ENCODE data around the gene NCAM1.
"Not testable (repeated sequence)": the region's sequence is repeated elsewhere in the genome, so short reads cannot be mapped to it uniquely, and the experiment has no call there.

Gene NCAM1

DNA sequence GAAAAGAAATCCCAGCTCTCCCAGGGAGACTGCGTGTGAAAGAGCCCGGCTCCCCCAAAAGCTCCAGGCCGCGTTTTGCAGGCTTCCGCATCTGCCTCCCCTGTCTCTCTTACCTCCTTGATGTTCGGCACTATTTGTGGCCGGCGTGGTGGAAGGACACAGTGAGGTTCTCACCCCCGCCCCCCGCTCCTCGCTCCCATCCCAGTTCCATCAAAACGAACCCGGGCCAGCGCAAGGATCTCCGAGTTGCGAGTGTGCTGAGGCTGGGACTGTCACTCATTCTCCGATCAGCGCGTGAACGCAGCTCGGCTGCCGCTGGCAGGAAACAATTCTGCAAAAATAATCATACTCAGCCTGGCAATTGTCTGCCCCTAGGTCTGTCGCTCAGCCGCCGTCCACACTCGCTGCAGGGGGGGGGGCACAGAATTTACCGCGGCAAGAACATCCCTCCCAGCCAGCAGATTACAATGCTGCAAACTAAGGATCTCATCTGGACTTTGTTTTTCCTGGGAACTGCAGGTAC is at the start of gene NCAM1:
NCAM1 (plus strand) TSS at position 275 of the 523 bp plus-strand sequence.
- peak; percentile 46 for DNase-seq (ENCODE audit: low spot score)

DNA sequence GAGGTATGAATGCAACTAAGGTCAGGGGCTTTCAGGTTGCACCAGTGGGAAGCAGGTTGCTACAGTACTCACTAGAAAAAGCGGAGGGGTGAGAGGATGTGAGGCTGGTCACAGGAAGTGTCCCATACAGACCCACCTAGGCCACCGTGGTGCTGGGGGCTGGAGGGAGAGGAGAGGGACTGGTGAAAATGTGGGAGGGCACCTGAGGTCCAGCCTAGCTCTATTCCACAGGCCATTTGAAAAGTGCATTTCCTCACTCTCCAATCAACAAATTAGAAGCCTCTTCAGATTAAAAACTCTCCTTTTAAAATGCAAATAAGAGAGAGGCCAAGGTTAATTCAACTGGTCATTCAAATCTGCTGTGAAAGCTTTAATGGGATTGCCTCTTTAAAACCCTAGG is 38.6 kb upstream of the NCAM1 start:
- no peak for DNase-seq (ENCODE audit: low spot score)

GRCh38 chr11:112924836-112925235 is 36.4 kb upstream of the NCAM1 start:
- not testable (repeated sequence) for DNase-seq (ENCODE audit: low spot score)

DNA sequence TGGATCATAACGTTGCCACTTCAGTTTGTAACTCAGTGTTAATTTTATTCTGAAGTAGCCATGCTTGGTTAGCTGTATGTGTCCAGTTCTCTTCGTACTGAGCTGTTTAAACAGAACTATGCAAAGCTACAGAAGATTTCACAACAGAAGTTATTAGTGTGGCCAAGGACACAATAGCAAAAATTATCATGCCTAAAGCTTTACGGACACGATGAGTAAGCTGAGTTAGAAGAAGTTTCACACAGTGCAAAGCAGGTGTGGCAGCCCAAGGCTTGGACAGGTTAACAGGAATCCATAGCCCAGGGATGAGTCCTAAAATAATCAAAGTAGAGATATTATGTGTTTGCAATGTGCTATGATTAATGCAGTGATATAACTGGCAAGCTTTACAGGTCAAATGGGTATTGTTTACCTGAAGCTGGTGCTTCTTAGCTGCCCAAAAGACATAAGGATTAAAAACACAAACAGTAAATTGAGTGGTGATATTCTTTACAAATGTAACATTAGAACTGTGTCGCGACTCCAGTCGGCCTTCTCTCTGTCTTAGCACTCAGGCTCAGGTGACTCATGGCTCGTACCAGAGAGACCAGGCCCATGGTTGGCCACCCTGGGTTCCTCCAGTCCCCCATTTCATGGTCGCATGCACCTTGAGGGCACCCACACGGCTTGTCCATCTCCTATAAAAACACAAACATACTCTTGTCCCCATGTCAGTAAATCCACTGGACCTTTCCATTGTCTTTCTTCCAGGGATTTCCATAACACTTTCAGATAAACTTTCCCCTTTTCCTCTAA is 35.5 kb upstream of the NCAM1 start:
- DNase-seq (ENCODE audit: low spot score): no peak

GRCh38 chr11:112928136-112928535 is 33.1 kb upstream of the NCAM1 start:
- DNase-seq (ENCODE audit: low spot score): no peak

GRCh38 chr11:112929432-112929831 is 31.8 kb upstream of the NCAM1 start:
- DNase-seq (ENCODE audit: low spot score): no peak

DNA sequence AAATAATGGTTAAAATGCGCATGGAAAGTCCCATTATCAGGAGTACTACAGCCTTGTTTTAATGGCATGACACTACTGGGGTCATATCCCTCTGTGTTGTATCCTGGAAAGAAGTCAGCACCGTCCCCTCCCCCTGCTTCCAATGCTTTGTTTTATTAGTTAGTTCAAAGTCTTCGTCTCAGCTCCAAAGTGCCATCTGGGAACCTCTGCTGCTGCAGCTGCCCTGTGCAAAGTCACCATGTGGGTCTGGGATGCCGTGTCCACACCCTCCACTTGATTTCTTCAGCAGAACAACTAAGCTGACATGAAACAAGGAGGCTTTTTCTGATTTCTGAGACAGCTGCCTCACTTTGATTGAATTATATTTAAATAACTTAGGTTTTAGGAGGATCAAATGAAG is 29.5 kb upstream of the NCAM1 start:
- DNase-seq (ENCODE audit: low spot score): no peak

- DNase-seq (ENCODE audit: low spot score): no peak
Observed at GRCh38 chr11:112932593-112932992, 28.6 kb upstream of the NCAM1 start.

GRCh38 chr11:112933970-112934369 is 27.2 kb upstream of the NCAM1 start:
- DNase-seq (ENCODE audit: low spot score): no peak

DNA sequence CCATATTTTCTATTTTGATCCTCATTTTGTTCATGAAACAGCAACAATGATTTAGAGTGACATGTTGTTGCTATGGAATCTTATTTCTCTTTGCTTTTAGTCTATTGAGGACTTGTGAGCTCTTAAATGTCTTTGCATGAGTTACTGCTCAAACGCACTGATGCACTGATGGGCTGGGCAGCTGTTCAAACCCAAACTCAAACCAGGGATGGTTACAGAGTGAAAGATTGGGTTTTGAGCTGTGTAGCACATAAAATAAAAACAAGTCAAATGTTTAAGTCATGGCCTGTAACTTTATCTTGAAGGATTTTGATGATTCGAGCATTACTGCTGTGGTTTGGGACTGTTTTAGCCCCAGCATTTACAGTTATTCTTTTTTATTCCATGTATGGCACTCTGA is 20.1 kb upstream of the NCAM1 start:
- DNase-seq (ENCODE audit: low spot score): no peak

DNA sequence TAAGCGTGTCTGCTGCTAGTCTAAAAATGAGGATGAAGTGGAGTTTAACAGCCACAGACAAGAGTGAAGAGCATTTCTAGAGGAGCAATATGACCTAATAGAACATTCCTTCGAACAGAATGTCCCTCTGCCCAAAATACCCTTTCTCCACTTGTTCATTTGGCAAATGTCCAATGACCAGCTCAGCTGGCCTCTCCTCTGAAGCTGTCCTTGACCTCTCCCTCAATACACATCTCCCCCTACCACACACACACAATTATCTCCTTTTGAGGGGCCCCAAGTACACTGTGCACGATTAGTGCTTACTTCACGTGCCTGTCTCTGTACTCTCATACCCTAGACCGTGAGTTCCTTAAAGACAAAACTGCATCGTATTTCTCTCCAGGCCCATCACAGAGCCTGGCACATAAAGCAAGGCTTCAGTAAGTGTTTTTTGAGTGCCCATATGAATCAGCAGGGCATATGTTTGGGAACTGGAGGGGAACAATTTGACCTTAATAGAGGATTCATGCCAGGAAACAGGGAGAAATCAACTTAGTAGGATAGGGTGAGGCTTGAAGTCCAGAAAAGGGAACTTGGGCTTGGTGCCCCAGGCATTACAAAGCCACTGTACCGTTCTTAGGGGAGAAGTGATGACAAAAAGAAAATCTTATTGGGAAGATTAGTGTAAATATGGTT is 18.1 kb upstream of the NCAM1 start:
- no peak for DNase-seq (ENCODE audit: low spot score)

DNA sequence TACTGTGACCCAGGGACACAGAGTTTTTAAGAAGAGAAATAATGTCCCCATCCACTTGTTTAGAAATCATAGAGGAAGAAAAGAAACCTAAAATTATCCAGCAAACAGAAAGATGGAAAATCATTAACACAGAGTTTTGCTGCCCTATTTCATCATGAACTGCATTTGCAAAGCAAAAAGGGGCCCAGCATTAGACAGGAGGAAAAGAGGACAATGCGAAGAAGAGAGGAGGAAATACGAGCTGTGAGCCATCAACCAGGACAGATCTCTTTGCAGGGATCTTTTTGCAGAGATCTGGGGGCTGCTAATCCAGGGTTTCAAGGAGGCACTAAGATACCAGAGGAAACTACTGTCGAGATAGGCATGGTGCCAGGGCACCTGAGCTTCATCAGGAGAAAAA is 14.4 kb upstream of the NCAM1 start:
- DNase-seq (ENCODE audit: low spot score): no peak

DNA sequence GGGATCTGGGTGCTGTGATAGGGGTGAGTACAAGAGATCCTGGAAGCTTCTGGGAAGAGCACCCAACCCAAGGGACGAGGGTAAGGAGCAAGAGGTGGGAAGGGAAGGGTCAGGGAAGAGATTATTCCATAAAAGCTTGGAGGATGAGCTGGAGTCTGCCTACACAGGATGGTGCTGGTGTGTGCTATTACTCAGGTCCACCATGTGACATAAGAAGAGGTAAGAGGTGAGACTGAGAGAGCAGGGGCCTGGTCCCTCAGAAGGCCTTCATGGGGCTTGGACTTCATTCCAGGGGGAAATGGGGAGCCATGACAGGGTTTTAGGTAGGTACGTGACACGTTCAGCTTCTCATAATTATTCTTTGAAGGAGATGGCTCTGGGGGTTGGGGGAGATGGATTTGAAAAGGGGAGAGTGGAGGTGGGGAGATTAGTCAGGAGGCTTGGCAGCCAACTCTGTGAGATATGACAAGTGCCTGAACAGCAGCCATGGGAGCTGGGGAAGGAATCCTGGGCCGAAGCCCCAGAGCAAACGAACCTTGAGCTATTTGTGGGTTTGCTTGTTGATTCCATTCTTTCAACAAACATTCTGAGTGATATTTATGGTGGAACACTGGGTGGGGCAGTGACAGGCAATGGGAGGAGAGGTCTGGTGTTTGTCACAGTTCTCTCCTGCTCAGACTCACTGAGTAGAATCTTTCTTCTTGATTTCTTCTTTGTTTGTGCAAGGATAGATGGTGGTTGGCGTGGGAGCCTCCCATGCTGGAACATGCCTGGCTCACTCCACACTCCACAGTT is 11.2 kb upstream of the NCAM1 start:
- no peak for DNase-seq (ENCODE audit: low spot score)

GRCh38 chr11:112958670-112959069 is 2.5 kb upstream of the NCAM1 start:
- peak; percentile 40 for DNase-seq (ENCODE audit: low spot score)

- peak; percentile 26 for DNase-seq (ENCODE audit: low spot score)
Observed at GRCh38 chr11:112961751-112962578, 745 bp downstream of the NCAM1 start.

- DNase-seq (ENCODE audit: low spot score): peak; percentile 56
Observed at GRCh38 chr11:112962579-112963367, 1.6 kb downstream of the NCAM1 start.

- DNase-seq (ENCODE audit: low spot score): no peak
Observed at GRCh38 chr11:112963368-112963955, 2.2 kb downstream of the NCAM1 start.

GRCh38 chr11:112965656-112966055 is 4.4 kb downstream of the NCAM1 start:
- DNase-seq (ENCODE audit: low spot score): no peak

DNA sequence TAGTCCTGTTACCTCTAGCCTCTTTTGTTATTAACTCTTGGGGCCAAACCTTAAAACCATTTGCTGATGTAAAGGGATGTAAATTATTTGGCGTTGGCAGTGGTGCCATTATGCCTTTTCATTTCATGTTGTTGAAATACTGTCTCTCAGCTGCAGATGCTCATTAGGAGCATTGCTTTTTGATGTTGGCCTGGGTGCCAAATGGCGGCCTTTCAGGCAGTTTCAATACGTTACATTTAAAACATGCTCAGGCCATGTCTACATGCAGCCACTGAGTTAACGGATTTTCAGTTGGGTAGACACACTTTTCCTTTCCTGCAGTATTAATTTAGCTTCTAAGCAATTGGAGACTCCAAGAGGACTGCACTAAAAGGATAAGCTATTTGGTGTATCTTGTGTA is 5.3 kb downstream of the NCAM1 start:
- no peak for DNase-seq (ENCODE audit: low spot score)

- DNase-seq (ENCODE audit: low spot score): no peak
Observed at GRCh38 chr11:112967082-112967481, 5.9 kb downstream of the NCAM1 start.
